HCT116 (cell line): Measurements from ENCODE around the gene SPATA3. TPM values are rescaled to one million over a fixed set of nuclear protein-coding genes. Genes with fewer than 3 reads are reported as not detected.

ENCODE experiments used
- ATAC-seq: fragments of 200-7000 bp; cut with Tn5 transposase; 2 replicates; pipeline ENCODE4 v1.9.1; 2020; ENCODE audit warnings: mild to moderate bottlenecking, moderate library complexity
- BruUV-seq: library from RNA; stranded (reverse); fragments of 400-500 nt; replicated peaks from 2 replicates; lab custom pipeline; 2021; lab: Mats Ljungman, UMichigan
- CTCF ChIA-PET: fragments of 300-600 bp; sonication (Branson Sonifier 250); formaldehyde crosslinking; loops from one replicate; lab custom pipeline; 2021; ENCODE audit warnings: antibody characterized with exemption; lab: Charles Lee
- POLR2A ChIA-PET: fragments of 300-600, 350-600 bp; sonication (Branson Sonifier 250); formaldehyde crosslinking; loops from one replicate; lab custom pipeline; 2021; ENCODE audit warnings: antibody characterized with exemption; lab: Charles Lee
- RAD21 ChIA-PET, 2 experiments: fragments of 300-600 bp; sonication (Branson Sonifier 250); formaldehyde crosslinking; loops; one replicate each; lab custom pipeline; 2023; ENCODE audit warnings: low total read pairs in 2 of 2; ENCODE audit not compliant: uncharacterized antibody in 2 of 2, unreplicated experiment in 2 of 2, low non-redundant PET in 1 of 2; lab: Charles Lee
- DNase-seq: peaks from one replicate; pipeline ENCODE4 v3.0.0-alpha.2; 2010; ENCODE audit warnings: low read depth, low spot score
- H2AFZ ChIP-seq: fragments of 200-600 bp; shearing (Covaris generic), sonication (generic); 2 replicates; pipeline ENCODE4 v1.6.1; 2017; ENCODE audit warnings: low read depth, mixed run types, mixed read lengths, antibody characterized with exemption, low read length; ENCODE audit not compliant: poor library complexity, severe bottlenecking
- H3K27ac ChIP-seq: 2 replicates; pipeline ENCODE4 v1.5.1; 2012; ENCODE audit warnings: low read depth, low read length
- H3K27me3 ChIP-seq: fragments of 200-600 bp; sonication (generic); 2 replicates; pipeline ENCODE4 v1.6.1; 2016; ENCODE audit warnings: mixed run types, low read length, mixed read lengths; ENCODE audit not compliant: insufficient read depth
- H3K36me3 ChIP-seq, 2 experiments: fragments of 200-500 bp in 1 of 2; fragments of 200-600 bp in 1 of 2; sonication (Bioruptor generic) in 1 of 2; sonication (generic) in 1 of 2; 2 replicates each; pipeline versions ENCODE4 v1.5.1 to v1.6.1; 2014 to 2016; ENCODE audit warnings: low read length in 2 of 2, inconsistent platforms in 1 of 2, mixed read lengths in 1 of 2, mixed run types in 1 of 2; ENCODE audit not compliant: insufficient read depth in 2 of 2, control insufficient read depth in 1 of 2
- H3K4me1 ChIP-seq, 2 experiments: fragments of 200-600 bp in 1 of 2; sonication (generic) in 1 of 2; 2 replicates each; pipeline versions ENCODE4 v1.5.1 to v1.6.1; 2012 to 2017; ENCODE audit warnings: low read length in 2 of 2, inconsistent platforms in 1 of 2, mild to moderate bottlenecking in 1 of 2, mixed read lengths in 1 of 2, mixed run types in 1 of 2, moderate library complexity in 1 of 2; ENCODE audit not compliant: insufficient read depth in 2 of 2, control insufficient read depth in 1 of 2
- H3K4me2 ChIP-seq: fragments of 200-600 bp; sonication (generic); 2 replicates; pipeline ENCODE4 v1.6.1; 2017; ENCODE audit warnings: mixed run types, low read length, mixed read lengths
- H3K4me3 ChIP-seq, 2 experiments: fragments of 200-600 bp in 1 of 2; sonication (generic) in 1 of 2; replicated peaks in 1 of 2; 2 replicates each; pipeline ENCODE4 v1.5.1; 2011 to 2016; ENCODE audit warnings: low read length in 2 of 2, control low read depth in 1 of 2, low read depth in 1 of 2, mild to moderate bottlenecking in 1 of 2, mixed read lengths in 1 of 2, mixed run types in 1 of 2
- H3K79me2 ChIP-seq: fragments of 200-600 bp; sonication (generic); 2 replicates; pipeline ENCODE4 v1.6.1; 2017; ENCODE audit warnings: mild to moderate bottlenecking, mixed run types, low read length, moderate library complexity, mixed read lengths; ENCODE audit not compliant: insufficient read depth
- H3K9ac ChIP-seq: fragments of 200-600 bp; sonication (generic); 2 replicates; pipeline ENCODE4 v1.6.1; 2016; ENCODE audit warnings: low read length, mixed read lengths
- H3K9me2 ChIP-seq: fragments of 200-600 bp; sonication (generic), shearing (Covaris generic); 2 replicates; pipeline ENCODE4 v1.6.1; 2017; ENCODE audit warnings: mixed run types, mild to moderate bottlenecking, moderate library complexity; ENCODE audit not compliant: insufficient read depth
- H3K9me3 ChIP-seq, 2 experiments: fragments of 200-500 bp in 1 of 2; fragments of 200-600 bp in 1 of 2; sonication (Bioruptor generic) in 1 of 2; sonication (generic) in 1 of 2; 2 replicates each; pipeline ENCODE4 v1.6.1; 2014 to 2017; ENCODE audit warnings: low read length in 2 of 2, mixed read lengths in 2 of 2, inconsistent platforms in 1 of 2, low read depth in 1 of 2, mild to moderate bottlenecking in 1 of 2, mixed run types in 1 of 2, moderate library complexity in 1 of 2; ENCODE audit not compliant: control insufficient read depth in 1 of 2, insufficient read depth in 1 of 2
- H4K20me1 ChIP-seq: fragments of 200-600 bp; sonication (generic), shearing (Covaris generic); 2 replicates; pipeline ENCODE4 v1.6.1; 2017; ENCODE audit warnings: mixed run types, mild to moderate bottlenecking, moderate library complexity; ENCODE audit not compliant: insufficient read depth
- ATF3 ChIP-seq: IDR thresholded peaks from 2 replicates; pipeline ENCODE4 v1.6.1; 2012
- CEBPB ChIP-seq: IDR thresholded peaks from 2 replicates; pipeline ENCODE4 v1.6.1; 2012; ENCODE audit warnings: low read depth
- CTCF ChIP-seq, 3 experiments: fragments of 200-600 bp in 1 of 3; sonication (generic) in 1 of 3; IDR thresholded peaks in 2 of 3; conservative IDR thresholded peaks in 1 of 3; 2 replicates each; pipeline ENCODE4 v1.5.1; 2012 to 2017; ENCODE audit warnings: low read depth in 2 of 3, low read length in 2 of 3, antibody characterized with exemption in 1 of 3, borderline replicate concordance in 1 of 3, control low read depth in 1 of 3, mild to moderate bottlenecking in 1 of 3, mixed read lengths in 1 of 3, mixed run types in 1 of 3, moderate library complexity in 1 of 3; ENCODE audit not compliant: insufficient read depth in 1 of 3
- JUND ChIP-seq: IDR thresholded peaks from 2 replicates; pipeline ENCODE4 v1.6.1; 2012
- POLR2A ChIP-seq: IDR thresholded peaks from 2 replicates; pipeline ENCODE4 v1.7.0; 2011; ENCODE audit warnings: borderline replicate concordance; ENCODE audit not compliant: insufficient read depth, insufficient read length; ENCODE audit errors: extremely low read depth
- POLR2AphosphoS5 ChIP-seq: IDR thresholded peaks from 2 replicates; pipeline ENCODE4 v1.6.1; 2011; ENCODE audit warnings: mild to moderate bottlenecking, low read depth, low read length, moderate library complexity
- RAD21 ChIP-seq: IDR thresholded peaks from 2 replicates; pipeline ENCODE4 v1.6.1; 2012; ENCODE audit warnings: low read depth, mild to moderate bottlenecking
- REST ChIP-seq: IDR thresholded peaks from 2 replicates; pipeline ENCODE4 v1.6.1; 2012; ENCODE audit warnings: low read depth
- SRF ChIP-seq: IDR thresholded peaks from 2 replicates; pipeline ENCODE4 v1.6.1; 2012; ENCODE audit warnings: low read depth
- ZFX ChIP-seq: fragments of 450-650 bp; IDR thresholded peaks from 2 replicates; pipeline ENCODE4 v1.6.1; 2017
- intact Hi-C: fragments of 100-400 bp; cut with micrococcal nuclease; formaldehyde crosslinking; loops from 2 replicates; pipeline ENCODE4 v1.10.0; 2022
- total RNA-seq: library from RNA; stranded (reverse); gene quantifications from one replicate; pipeline ENCODE4 v1.2.1, GENCODE V29; 2021; ENCODE audit not compliant: unreplicated experiment

Gene SPATA3
- total RNA-seq, 1 experiment from 2014 or later: not detected

GRCh38 chr2:230990131-230990898, 5.6 kb upstream of the SPATA3 start (continued):
- TF ChIP-seq ATF3: no peak

GRCh38 chr2:230990899-230991150, 5.1 kb upstream of the SPATA3 start:
- H3K9me3 ChIP-seq: no peaks in the 10 kb centered on the region
- TF ChIP-seq ATF3: no peak
- no peak for TF ChIP-seq POLR2A
- no peak for TF ChIP-seq POLR2AphosphoS5
- ChIA-PET POLR2A (no interaction called here), RAD21 (no interaction called here), CTCF (no interaction called here)
- no peaks in the 10 kb centered on the region for H3K36me3 ChIP-seq
- H3K27me3 ChIP-seq: no peaks in the 10 kb centered on the region
- no peak overlapping the region for H3K9ac ChIP-seq
- BruUV-seq: no TSS peak
- ATAC-seq (no peak), DNase-seq (no peak)
- no peaks in the 10 kb centered on the region for H3K79me2 ChIP-seq
- no peak overlapping the region for H3K27ac ChIP-seq
- H3K4me1 ChIP-seq: peaks cover 4 to 6% of the 10 kb centered on the region in 2 experiments; a peak in 3 of 4 replicates
- H3K4me3 ChIP-seq: no peak overlapping the region
- H3K9me2 ChIP-seq: no peaks in the 10 kb centered on the region
- H2AFZ ChIP-seq: no peak overlapping the region
- no peak overlapping the region for H3K4me2 ChIP-seq
- intact Hi-C loops: no loop called here
- H4K20me1 ChIP-seq: no peaks in the 10 kb centered on the region

- Histone ChIP-seq H3K27ac (no peak overlapping the region), H3K4me3 (no peak overlapping the region), H3K9me3 (no peaks in the 10 kb centered on the region), H3K27me3 (no peaks in the 10 kb centered on the region), H4K20me1 (no peaks in the 10 kb centered on the region), H3K36me3 (no peaks in the 10 kb centered on the region), H3K9me2 (no peaks in the 10 kb centered on the region), H3K4me1 (peaks cover 4 to 6% of the 10 kb centered on the region in 2 experiments; a peak in 3 of 4 replicates), H3K4me2 (no peak overlapping the region), H3K79me2 (no peaks in the 10 kb centered on the region), H3K9ac (no peak overlapping the region), H2AFZ (no peak overlapping the region)
- ATAC-seq: no peak
- RAD21 ChIA-PET: no interaction called here
- intact Hi-C loops: no loop called here
- TF ChIP-seq CEBPB: no peak
- TF ChIP-seq JUND: no peak
- TF ChIP-seq CTCF (IDR thresholded peaks at IDR 0.05 in 2 of 3, conservative IDR thresholded peaks at IDR 0.05 in 1 of 3; ENCODE audit: borderline replicate concordance in 1 of 3, insufficient read depth in 1 of 3, low read depth in 2 of 3, low read length in 2 of 3): no peak
- no peak for TF ChIP-seq SRF
- no peak for TF ChIP-seq ATF3
- TF ChIP-seq ZFX: no peak
- no peak for TF ChIP-seq POLR2A
- TF ChIP-seq REST: no peak
- no peak for TF ChIP-seq POLR2AphosphoS5
- TF ChIP-seq RAD21: no peak
- CTCF ChIA-PET: no interaction called here
- no peak for DNase-seq
- POLR2A ChIA-PET: no interaction called here
- BruUV-seq: no TSS peak
These were observed 4.3 kb upstream of the SPATA3 start for GRCh38 chr2:230991598-230991997.
